GM12878 (cell line): ENCODE results near the gene DIAPH2. TPM values are rescaled to one million over a fixed set of nuclear protein-coding genes. Genes with fewer than 3 reads are reported as not detected.

Experiments used
- ATAC-seq: fragments of 200-7000 bp; cut with Tn5 transposase; 3 replicates; pipeline ENCODE4 v1.9.1; 2020; ENCODE audit warnings: mild to moderate bottlenecking, moderate library complexity
- BruUV-seq: library from RNA; stranded (reverse); fragments of 400-500 nt; replicated peaks from 2 replicates; lab custom pipeline; 2021; lab: Mats Ljungman, UMichigan
- CTCF ChIA-PET: fragments of 300-600 bp; sonication (Branson Sonifier 250); formaldehyde crosslinking; extraction: SDS; loops from one replicate; lab custom pipeline; 2021; ENCODE audit warnings: inconsistent platforms; lab: Yijun Ruan, JAX
- POLR2A ChIA-PET: fragments of 350-600 bp; formaldehyde crosslinking; extraction: SDS; loops from one replicate; lab custom pipeline; 2021; ENCODE audit warnings: inconsistent platforms; lab: Charles Lee
- RAD21 ChIA-PET: fragments of 300-600 bp; sonication (Branson Sonifier 250); formaldehyde crosslinking; loops from one replicate; lab custom pipeline; 2023; ENCODE audit warnings: antibody characterized with exemption; ENCODE audit not compliant: unreplicated experiment; lab: Charles Lee
- SMC1A ChIA-PET: fragments of 300-600 bp; sonication (Branson Sonifier 250); formaldehyde crosslinking; loops from one replicate; lab custom pipeline; 2023; ENCODE audit not compliant: unreplicated experiment, uncharacterized antibody; lab: Charles Lee
- DNase-seq: peaks from one replicate; pipeline ENCODE4 v3.0.0-alpha.2; 2011; ENCODE audit warnings: low read depth, low spot score
- FAIRE-seq: peaks from 3 replicates; lab custom pipeline; 2011; peaks lifted over from hg19 to GRCh38; lab: Jason Lieb, UNC
- H2AFZ ChIP-seq: 2 replicates; pipeline ENCODE4 v1.6.0; 2011; ENCODE audit warnings: low read depth, low read length, control low read depth; ENCODE audit not compliant: control insufficient read depth
- H3K27ac ChIP-seq: 2 replicates; pipeline ENCODE4 v1.5.1; 2011; ENCODE audit warnings: control low read depth; ENCODE audit not compliant: control insufficient read depth, insufficient read depth
- H3K27me3 ChIP-seq, 2 experiments: replicated peaks in 1 of 2; 2 replicates each; pipeline versions ENCODE4 v1.6.0 to v1.6.1; 2011; ENCODE audit warnings: low read length in 1 of 2; ENCODE audit not compliant: control insufficient read depth in 2 of 2, insufficient read depth in 2 of 2
- H3K36me3 ChIP-seq, 2 experiments: 2 replicates each; pipeline ENCODE4 v1.5.1; 2011; ENCODE audit warnings: low read length in 1 of 2; ENCODE audit not compliant: control insufficient read depth in 2 of 2, insufficient read depth in 2 of 2
- H3K4me1 ChIP-seq: 2 replicates; pipeline ENCODE4 v1.6.1; 2011; ENCODE audit warnings: mild to moderate bottlenecking, low read length, moderate library complexity, mixed read lengths; ENCODE audit not compliant: control insufficient read depth, insufficient read depth
- H3K4me2 ChIP-seq: 2 replicates; pipeline ENCODE4 v1.6.0; 2011; ENCODE audit warnings: control low read depth; ENCODE audit not compliant: control insufficient read depth, insufficient read depth
- H3K4me3 ChIP-seq: fragments of 200-600 bp; sonication (generic); 2 replicates; pipeline ENCODE4 v1.5.1; 2016
- H3K79me2 ChIP-seq: 2 replicates; pipeline ENCODE4 v1.6.0; 2011; ENCODE audit warnings: low read length; ENCODE audit not compliant: control insufficient read depth, insufficient read depth
- H3K9ac ChIP-seq: 2 replicates; pipeline ENCODE4 v1.8.0; 2011; ENCODE audit warnings: low read length, control low read depth, mixed read lengths; ENCODE audit not compliant: control insufficient read depth, insufficient read depth
- H3K9me3 ChIP-seq: replicated peaks from 3 replicates; pipeline ENCODE4 v1.5.1; 2011; ENCODE audit warnings: mild to moderate bottlenecking, low read length; ENCODE audit not compliant: control insufficient read depth, insufficient read depth
- H4K20me1 ChIP-seq: 2 replicates; pipeline ENCODE4 v1.6.0; 2011; ENCODE audit not compliant: control insufficient read depth, insufficient read depth
- ATF7 ChIP-seq: fragments of 450-650 bp; IDR thresholded peaks from 2 replicates; pipeline ENCODE4 v1.6.1; 2016; ENCODE audit warnings: low read depth, mild to moderate bottlenecking
- CBX3 ChIP-seq: fragments of 200-600 bp; sonication (generic); IDR thresholded peaks from 2 replicates; pipeline ENCODE4 v1.6.1; 2016; ENCODE audit warnings: low read depth, borderline replicate concordance
- EP300 ChIP-seq, 2 experiments: fragments of 150-350 bp in 1 of 2; IDR thresholded peaks; 2 replicates each; pipeline ENCODE4 v1.6.1; 2011 to 2012; ENCODE audit warnings: low read depth in 2 of 2, low read length in 2 of 2, borderline replicate concordance in 1 of 2, improper control_type of control experiment in 1 of 2, inconsistent platforms in 1 of 2; ENCODE audit not compliant: control insufficient read depth in 1 of 2
- EZH2 ChIP-seq: IDR thresholded peaks from 2 replicates; pipeline ENCODE4 v1.6.1; 2012; ENCODE audit warnings: low read depth, mild to moderate bottlenecking, control low read depth, inconsistent platforms, low read length, borderline replicate concordance; ENCODE audit not compliant: control insufficient read depth
- FOS ChIP-seq: IDR thresholded peaks from 3 replicates; pipeline ENCODE4 v1.6.1; 2011; ENCODE audit warnings: borderline replicate concordance; ENCODE audit not compliant: insufficient read length; ENCODE audit errors: extremely low read depth
- HDAC2 ChIP-seq: fragments of 200-600 bp; sonication (generic); IDR thresholded peaks from 2 replicates; pipeline ENCODE4 v1.6.1; 2017
- IKZF1 ChIP-seq: fragments of 450-650 bp; conservative IDR thresholded peaks from 2 replicates; pipeline ENCODE4 v1.6.1; 2017; ENCODE audit warnings: antibody characterized with exemption, mild to moderate bottlenecking
- IRF4 ChIP-seq: IDR thresholded peaks from 2 replicates; pipeline ENCODE4 v1.6.1; 2011; ENCODE audit warnings: low read depth, low read length
- KDM1A ChIP-seq: fragments of 200-600 bp; sonication (generic); IDR thresholded peaks from 2 replicates; pipeline ENCODE4 v1.6.1; 2016; ENCODE audit warnings: borderline replicate concordance
- PML ChIP-seq: IDR thresholded peaks from 2 replicates; pipeline ENCODE4 v1.6.1; 2012; ENCODE audit warnings: low read length, inconsistent platforms
- RAD21 ChIP-seq: IDR thresholded peaks from 2 replicates; pipeline ENCODE4 v1.6.1; 2011; ENCODE audit warnings: mild to moderate bottlenecking, low read depth, low read length, moderate library complexity; ENCODE audit not compliant: insufficient read depth
- RBBP5 ChIP-seq: fragments of 200-600 bp; sonication (generic); conservative IDR thresholded peaks from 2 replicates; pipeline ENCODE4 v1.6.1; 2016
- STAT1 ChIP-seq: fragments of 450-650 bp; conservative IDR thresholded peaks from 2 replicates; pipeline ENCODE4 v1.6.1; 2014; ENCODE audit warnings: antibody characterized with exemption, mild to moderate bottlenecking
- TBL1XR1 ChIP-seq: IDR thresholded peaks from 2 replicates; pipeline ENCODE4 v1.6.1; 2012; ENCODE audit warnings: low read depth, low read length, improper control_type of control experiment
- TCF12 ChIP-seq: IDR thresholded peaks from 2 replicates; pipeline ENCODE4 v1.6.1; 2011; ENCODE audit warnings: low read depth, mild to moderate bottlenecking, low read length
- WRNIP1 ChIP-seq: IDR thresholded peaks from 2 replicates; pipeline ENCODE4 v1.6.1; 2011; ENCODE audit warnings: low read depth, low read length, improper control_type of control experiment, borderline replicate concordance
- YY1 ChIP-seq: IDR thresholded peaks from 2 replicates; pipeline ENCODE4 v1.6.1; 2011; ENCODE audit warnings: low read depth, mild to moderate bottlenecking, low read length
- WGBS: methylation state at CpG from one replicate; pipeline ENCODE4 v1.1.6; 2016; ENCODE audit warnings: low lambda C conversion rate; ENCODE audit not compliant: insufficient replicate concordance, insufficient coverage; ENCODE audit errors: missing lambda C conversion rate; 5-methylcytosine and 5-hydroxymethylcytosine counted together
- in situ Hi-C: fragments of 300-500 bp; cut with MboI; formaldehyde crosslinking; loops from 9 replicates; pipeline ENCODE4 v1.14.3; 2018; ENCODE audit warnings: mixed read lengths
- intact Hi-C: fragments of 100-400 bp; cut with micrococcal nuclease; formaldehyde crosslinking; loops from one replicate; pipeline ENCODE4 v1.14.2; 2022; ENCODE audit not compliant: unreplicated experiment
- polyA plus RNA-seq, 11 experiments: library from polyadenylated mRNA; depleted of rRNA in 4 of 11; unstranded in 6 of 11; stranded (reverse) in 5 of 11; fragments of >200 nt; fragmentation: Nextera tagmentation in 4 of 11; fragmentation: Illumina TruSeq in 1 of 11; extraction: Ambion mirVana in 4 of 11; extraction: Trizol in 1 of 11; gene quantifications; 1 replicate in 1 of 11; 2 replicates in 10 of 11; pipeline versions ENCODE4 v1.2.1 to v1.2.3, GENCODE V29; 2011 to 2016; ENCODE audit warnings: inconsistent platforms in 2 of 11, missing spikeins in 2 of 11, low read depth in 1 of 11
- total RNA-seq, 4 experiments: library from RNA; depleted of rRNA in 3 of 4; stranded (reverse); fragments of >200 nt in 3 of 4; fragmentation: Illumina TruSeq in 1 of 4; extraction: Trizol in 1 of 4; gene quantifications; 2 replicates each; pipeline versions ENCODE4 v1.2.1 to v1.2.3, GENCODE V29; 2013 to 2021
- TF ChIP-seq, protein P1 (sequence below): IDR thresholded peaks from 2 replicates; pipeline ENCODE4 v1.6.1; 2011; ENCODE audit warnings: borderline replicate concordance, low read depth, mild to moderate bottlenecking, moderate library complexity, mixed read lengths, low read length; ENCODE audit not compliant: insufficient read depth; ENCODE audit errors: extremely low read length
- TF ChIP-seq, protein P2 (sequence below): fragments of 450-650 bp; IDR thresholded peaks from 2 replicates; pipeline ENCODE4 v1.6.1; 2017; ENCODE audit warnings: borderline replicate concordance

Gene DIAPH2
- total and polyA plus RNA-seq, 10 of the 15 experiments (the other 5 are each of a cell fraction or from before 2014, with no cell fraction given): 2.2 to 16.6 (median 8.8) TPM

DNA sequence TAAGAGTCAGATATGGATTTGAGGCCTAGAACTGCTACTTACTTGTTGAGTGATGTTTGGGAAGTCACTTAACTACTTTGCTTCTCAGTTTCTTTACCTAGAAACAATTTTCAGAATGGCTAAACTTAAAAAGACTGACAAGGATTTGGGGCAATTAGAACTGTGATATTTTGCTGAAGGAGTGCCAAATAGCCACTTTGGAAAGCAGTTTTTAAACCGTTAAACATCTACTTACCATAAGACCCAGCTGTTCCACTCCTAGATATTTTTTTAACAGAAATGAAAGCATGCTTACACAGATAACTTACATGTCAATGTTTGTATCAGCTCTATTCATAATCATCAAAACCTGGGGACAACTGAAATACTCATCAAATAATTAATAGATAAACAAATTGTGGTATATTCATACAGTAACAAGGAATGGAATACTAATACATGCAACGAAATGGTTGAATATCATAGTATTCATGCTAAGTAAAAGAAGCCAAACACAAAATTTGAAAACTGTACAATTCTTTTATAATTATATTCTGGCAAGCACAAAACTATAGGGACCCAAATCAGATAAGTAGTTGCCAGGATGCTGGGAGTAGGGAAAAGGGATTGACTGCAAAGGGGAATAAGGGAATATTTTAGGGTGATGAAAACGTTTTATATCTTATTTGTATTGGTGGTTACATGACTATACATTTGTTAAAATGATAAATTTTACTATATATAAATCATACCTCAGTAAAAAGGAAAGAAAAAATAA, 223.1 kb downstream of the DIAPH2 start:
- ChIA-PET SMC1A (interaction anchor here (0.7 to 1.6 kb wide), 2 partner anchors 11 to 22 kb away, joined by 3 to 6 read pairs; no protein-coding TSS in a partner anchor), RAD21 (no interaction called here), CTCF (interaction anchor here (1.1 kb wide), 1 partner anchor 14 kb away, joined by 3 read pairs; no protein-coding TSS in a partner anchor)
- no TSS peak for BruUV-seq
- Histone ChIP-seq H3K27ac (no peak overlapping the region), H3K79me2 (no peaks in the 10 kb centered on the region), H3K36me3 (no peaks in the 10 kb centered on the region), H3K4me1 (no peaks in the 10 kb centered on the region), H3K9me3 (no peaks in the 10 kb centered on the region; the same call in 2 of the 3 replicates)
- no peak for DNase-seq
- intact Hi-C loops: no loop called here
- ATAC-seq: no peak
- TF ChIP-seq TBL1XR1 (no peak), FOS (no peak), TCF12 (no peak), ATF7 (no peak), HDAC2 (no peak), RBBP5 (no peak), WRNIP1 (no peak), IKZF1 (no peak), STAT1 (no peak), KDM1A (no peak), CBX3 (no peak), YY1 (no peak), PML (no peak), EP300 (IDR thresholded peaks at IDR 0.05; ENCODE audit: borderline replicate concordance in 1 of 2, control insufficient read depth in 1 of 2, low read depth in 2 of 2, low read length in 2 of 2) (no peak), RAD21 (no peak), EZH2 (no peak), IRF4 (no peak)
- TF ChIP-seq, protein P1, sequence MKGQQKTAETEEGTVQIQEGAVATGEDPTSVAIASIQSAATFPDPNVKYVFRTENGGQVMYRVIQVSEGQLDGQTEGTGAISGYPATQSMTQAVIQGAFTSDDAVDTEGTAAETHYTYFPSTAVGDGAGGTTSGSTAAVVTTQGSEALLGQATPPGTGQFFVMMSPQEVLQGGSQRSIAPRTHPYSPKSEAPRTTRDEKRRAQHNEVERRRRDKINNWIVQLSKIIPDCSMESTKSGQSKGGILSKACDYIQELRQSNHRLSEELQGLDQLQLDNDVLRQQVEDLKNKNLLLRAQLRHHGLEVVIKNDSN: no peak
- TF ChIP-seq, protein P2, sequence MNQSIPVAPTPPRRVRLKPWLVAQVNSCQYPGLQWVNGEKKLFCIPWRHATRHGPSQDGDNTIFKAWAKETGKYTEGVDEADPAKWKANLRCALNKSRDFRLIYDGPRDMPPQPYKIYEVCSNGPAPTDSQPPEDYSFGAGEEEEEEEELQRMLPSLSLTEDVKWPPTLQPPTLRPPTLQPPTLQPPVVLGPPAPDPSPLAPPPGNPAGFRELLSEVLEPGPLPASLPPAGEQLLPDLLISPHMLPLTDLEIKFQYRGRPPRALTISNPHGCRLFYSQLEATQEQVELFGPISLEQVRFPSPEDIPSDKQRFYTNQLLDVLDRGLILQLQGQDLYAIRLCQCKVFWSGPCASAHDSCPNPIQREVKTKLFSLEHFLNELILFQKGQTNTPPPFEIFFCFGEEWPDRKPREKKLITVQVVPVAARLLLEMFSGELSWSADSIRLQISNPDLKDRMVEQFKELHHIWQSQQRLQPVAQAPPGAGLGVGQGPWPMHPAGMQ: no peak
- TF ChIP-seq, all 136 proteins: peak for 0
- 37% methylated on average over 3 of the region's 3 CpGs for WGBS
- H3K4me3 ChIP-seq: no peak overlapping the region
- H3K27me3 ChIP-seq: no peaks in the 10 kb centered on the region
- H3K4me2 ChIP-seq: no peak overlapping the region
- H3K9ac ChIP-seq: no peak overlapping the region
- no peak overlapping the region for H2AFZ ChIP-seq
- POLR2A ChIA-PET: no interaction called here
- no peaks in the 10 kb centered on the region for H4K20me1 ChIP-seq
- in situ Hi-C loops: no loop called here
- no peak for FAIRE-seq
